Mucosa of descending colon (tissue), 3 donors: ENCODE results near the gene PGLYRP1. TPM values are rescaled to one million over a fixed set of nuclear protein-coding genes. Genes with fewer than 3 reads are reported as not detected.

Experiments
- ATAC-seq: fragments of 200-7000 bp; cut with Tn5 transposase; one replicate; pipeline ENCODE4 v1.9.1; 2020; ENCODE audit warnings: mild to moderate bottlenecking, moderate library complexity
- DNase-seq, 3 donors: peaks; one replicate each; pipeline ENCODE4 v3.0.0-alpha.2; 2020
- H3K36me3 ChIP-seq: fragments of 200-600 bp; one replicate; pipeline ENCODE4 v1.8.0; 2021; ENCODE audit warnings: low read depth, mild to moderate bottlenecking
- H3K4me1 ChIP-seq: fragments of 200-600 bp; one replicate; pipeline ENCODE4 v1.8.0; 2021; ENCODE audit warnings: low read depth, mild to moderate bottlenecking
- H3K4me3 ChIP-seq: fragments of 200-600 bp; one replicate; pipeline ENCODE4 v1.8.0; 2021; ENCODE audit warnings: mild to moderate bottlenecking
- H3K9me3 ChIP-seq: fragments of 200-600 bp; one replicate; pipeline ENCODE4 v1.8.0; 2021; ENCODE audit warnings: mild to moderate bottlenecking
- intact Hi-C, 2 donors: fragments of 100-400 bp; cut with DNase I in 1 of 2; cut with micrococcal nuclease in 1 of 2; formaldehyde crosslinking; loops; one replicate each; pipeline versions ENCODE4 v1.11.0 to v1.11.1; 2022; cut with DNase I, micrococcal nuclease
- total RNA-seq, 3 donors: library from RNA; stranded (reverse); fragmentation: NEBNext Ultra II Directional in 2 of 3; extraction: Animal tissue kit (Norgen Biotek cat#: 25700) in 2 of 3; gene quantifications; one replicate each; pipeline versions ENCODE4 v1.2.1 to v1.2.4, GENCODE V29; 2021 to 2023
- TF ChIP-seq, protein P1 (sequence below): fragments of 200-600 bp; IDR thresholded peaks from one replicate; pipeline ENCODE4 v1.8.0; 2022; ENCODE audit warnings: antibody characterized with exemption, mild to moderate bottlenecking
- donor health status: DM: no; HTN: no; CAD: no; lungs with moderate emphysema.
- donor health status: DM: no; HTN: no; CAD: no.
- donor health status: DM: no; HTN: yes; CAD: no.

Gene PGLYRP1
- total RNA-seq, 3 donors from 2014 or later, result not detected

DNA sequence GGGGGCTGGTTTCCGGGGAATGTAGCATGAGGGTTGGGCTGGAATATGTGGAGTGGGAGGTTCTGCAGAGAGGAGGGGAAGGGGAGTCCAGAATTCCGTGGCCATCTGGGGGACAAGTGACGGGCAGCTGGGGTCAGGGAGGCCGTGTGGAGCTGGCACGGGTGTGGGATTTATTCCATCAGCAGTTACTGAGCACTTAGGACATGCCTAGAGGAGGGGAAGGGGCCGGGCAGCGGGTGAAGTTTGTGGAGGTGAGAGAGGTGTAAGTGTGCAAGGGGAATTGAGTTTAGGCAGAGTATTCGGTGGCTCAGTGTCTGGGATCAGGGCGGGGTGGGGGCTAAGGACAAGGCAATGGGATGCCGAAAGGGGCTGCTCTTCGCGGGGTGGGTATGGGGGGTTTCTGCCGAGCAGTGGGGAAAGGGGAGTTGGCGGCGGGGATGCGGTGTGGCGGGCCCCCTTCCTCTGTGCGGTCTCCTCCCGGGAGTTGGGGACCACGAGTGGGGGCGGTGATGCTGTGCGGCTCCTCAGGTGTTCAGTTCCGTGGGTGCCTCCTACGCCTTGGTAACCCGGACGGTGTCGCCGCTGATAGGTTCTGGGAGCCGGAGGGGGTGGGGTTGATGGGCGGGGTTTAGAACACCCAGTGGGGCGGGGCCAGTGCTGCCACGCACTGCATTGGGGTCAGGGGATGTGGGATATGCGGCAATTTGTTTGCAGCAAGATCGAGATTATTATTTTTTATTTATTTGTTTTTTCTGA, 22.2 kb downstream of the PGLYRP1 start:
- peak; percentile 78 to 85 (median 79) for DNase-seq
- H3K4me3 ChIP-seq, result no peak overlapping the region

DNA sequence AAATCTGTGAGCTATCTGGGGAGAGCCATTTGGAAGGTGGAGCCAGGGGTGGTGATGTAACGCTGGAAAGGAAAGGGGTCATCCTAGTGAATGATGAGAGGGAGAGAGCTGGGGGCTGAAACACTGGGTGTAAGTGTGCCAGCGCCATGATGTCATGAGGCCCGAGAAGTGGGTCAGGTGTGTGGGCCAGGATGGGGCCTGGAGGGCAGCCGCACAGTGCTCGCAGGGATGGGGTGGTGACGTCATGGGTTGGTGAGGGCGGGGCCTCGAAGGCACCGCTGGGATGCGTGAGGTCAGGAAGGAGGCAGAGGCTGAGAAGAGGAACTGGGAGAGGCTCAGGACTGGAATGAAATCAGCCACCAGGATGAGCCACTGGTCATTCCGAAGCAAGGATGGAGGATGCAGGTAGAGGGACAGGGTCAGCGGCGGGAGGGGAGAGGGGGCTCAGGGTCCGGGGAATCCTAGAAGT, 23.2 kb downstream of the PGLYRP1 start:
- intact Hi-C loops, result no loop called here
- Histone ChIP-seq H3K36me3 (peaks cover 4% of the 10 kb centered on the region), H3K4me3 (no peak overlapping the region), H3K4me1 (peaks cover 14% of the 10 kb centered on the region), H3K9me3 (no peaks in the 10 kb centered on the region)
- TF ChIP-seq, protein P1, sequence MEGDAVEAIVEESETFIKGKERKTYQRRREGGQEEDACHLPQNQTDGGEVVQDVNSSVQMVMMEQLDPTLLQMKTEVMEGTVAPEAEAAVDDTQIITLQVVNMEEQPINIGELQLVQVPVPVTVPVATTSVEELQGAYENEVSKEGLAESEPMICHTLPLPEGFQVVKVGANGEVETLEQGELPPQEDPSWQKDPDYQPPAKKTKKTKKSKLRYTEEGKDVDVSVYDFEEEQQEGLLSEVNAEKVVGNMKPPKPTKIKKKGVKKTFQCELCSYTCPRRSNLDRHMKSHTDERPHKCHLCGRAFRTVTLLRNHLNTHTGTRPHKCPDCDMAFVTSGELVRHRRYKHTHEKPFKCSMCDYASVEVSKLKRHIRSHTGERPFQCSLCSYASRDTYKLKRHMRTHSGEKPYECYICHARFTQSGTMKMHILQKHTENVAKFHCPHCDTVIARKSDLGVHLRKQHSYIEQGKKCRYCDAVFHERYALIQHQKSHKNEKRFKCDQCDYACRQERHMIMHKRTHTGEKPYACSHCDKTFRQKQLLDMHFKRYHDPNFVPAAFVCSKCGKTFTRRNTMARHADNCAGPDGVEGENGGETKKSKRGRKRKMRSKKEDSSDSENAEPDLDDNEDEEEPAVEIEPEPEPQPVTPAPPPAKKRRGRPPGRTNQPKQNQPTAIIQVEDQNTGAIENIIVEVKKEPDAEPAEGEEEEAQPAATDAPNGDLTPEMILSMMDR, result no peak
- ATAC-seq (no peak), DNase-seq (peak in 1 of 3 donors; percentile 50)

More for the DNA sequence above, 22.2 kb downstream of the PGLYRP1 start:
- no peaks in the 10 kb centered on the region for H3K36me3 ChIP-seq
- peaks cover 14% of the 10 kb centered on the region for H3K4me1 ChIP-seq
- TF ChIP-seq, protein P1, result no peak
- ATAC-seq, result peak; percentile 94
- intact Hi-C loops, result no loop called here
- H3K9me3 ChIP-seq, result no peaks in the 10 kb centered on the region

DNA sequence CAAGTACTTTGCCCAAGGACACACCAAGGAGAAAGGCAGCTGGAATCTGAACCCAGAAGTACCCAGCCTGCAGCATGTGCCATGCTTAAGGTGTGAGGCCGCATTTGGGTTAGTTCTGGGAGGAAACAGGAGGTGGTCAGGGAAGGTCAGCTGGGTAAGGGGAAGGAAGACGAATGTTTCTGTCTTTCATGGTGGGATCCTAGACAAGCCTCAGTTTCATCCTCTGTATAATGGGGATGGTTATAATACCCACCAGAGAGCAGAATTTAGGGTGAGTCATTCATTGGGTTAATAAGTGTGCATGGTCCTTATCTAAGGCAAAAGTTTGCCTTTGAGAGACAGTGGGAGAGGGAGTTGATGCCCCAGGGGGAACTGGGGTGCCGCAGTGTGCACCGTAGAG, 24.0 kb downstream of the PGLYRP1 start:
- DNase-seq, result no peak
- no peak for ATAC-seq

DNA sequence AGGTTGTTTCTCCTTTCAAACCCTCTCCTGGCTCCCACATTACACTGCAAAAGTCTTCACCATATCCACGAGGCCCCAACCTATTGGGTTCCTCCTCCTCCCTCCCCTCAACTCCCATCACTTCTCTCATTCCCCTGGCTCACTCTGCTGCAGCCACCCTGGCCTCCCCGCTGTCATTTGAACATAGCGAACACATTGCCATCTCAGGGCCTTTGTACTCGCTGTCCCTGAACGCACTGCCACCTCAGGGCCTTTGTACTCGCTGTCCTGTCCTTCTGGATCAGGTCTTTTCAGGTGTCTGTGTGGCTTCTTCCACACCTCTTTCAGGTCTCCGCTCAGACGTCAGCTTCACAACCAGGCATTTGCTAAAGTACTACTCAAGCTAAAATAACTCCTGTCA, 25.9 kb downstream of the PGLYRP1 start:
- Histone ChIP-seq H3K9me3 (no peaks in the 10 kb centered on the region), H3K4me1 (peaks cover 17% of the 10 kb centered on the region), H3K36me3 (peaks cover 4% of the 10 kb centered on the region), H3K4me3 (no peak overlapping the region)
- TF ChIP-seq, protein P1, result no peak
- no peak for DNase-seq
- no peak for ATAC-seq
- intact Hi-C loops, result no loop called here

More for the DNA sequence above, 24.0 kb downstream of the PGLYRP1 start:
- TF ChIP-seq, protein P1, result no peak
- intact Hi-C loops, result no loop called here
- H3K4me1 ChIP-seq, result peaks cover 17% of the 10 kb centered on the region
- H3K36me3 ChIP-seq, result peaks cover 4% of the 10 kb centered on the region
- no peak overlapping the region for H3K4me3 ChIP-seq
- no peaks in the 10 kb centered on the region for H3K9me3 ChIP-seq

DNA sequence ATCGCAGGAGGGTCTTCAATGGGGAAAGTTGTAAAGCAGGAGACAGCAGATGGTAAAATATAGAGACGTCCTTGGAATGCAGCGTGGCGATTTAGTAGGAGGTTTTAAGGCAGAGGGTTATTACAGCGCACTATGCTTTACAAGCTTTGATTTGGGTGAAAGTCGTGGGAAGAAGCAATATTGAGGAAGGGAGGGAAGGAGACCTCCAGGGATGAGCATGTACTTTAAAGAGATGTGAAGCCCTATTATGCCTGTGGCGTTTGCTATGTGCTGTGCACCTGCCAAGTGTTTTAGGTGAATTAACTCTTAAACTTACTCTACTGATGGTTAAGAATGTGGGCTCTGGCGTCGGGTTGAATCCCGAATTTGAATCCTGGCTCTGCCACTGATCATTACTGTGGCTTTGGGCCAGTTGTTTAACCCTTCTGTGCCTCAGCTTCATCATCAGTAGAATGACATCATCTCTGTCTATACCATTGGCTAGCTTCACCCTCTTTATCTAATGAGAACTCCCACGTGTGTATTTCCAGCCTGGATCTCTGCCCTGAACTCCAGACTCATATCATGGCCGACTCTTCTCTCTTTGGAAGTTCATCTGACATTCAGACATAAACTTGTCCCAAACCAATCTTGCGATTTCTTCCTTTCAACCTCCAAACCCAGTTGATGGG, 27.0 kb downstream of the PGLYRP1 start:
- Histone ChIP-seq H3K4me1 (peaks cover 16% of the 10 kb centered on the region), H3K36me3 (peaks cover 4% of the 10 kb centered on the region), H3K9me3 (no peaks in the 10 kb centered on the region), H3K4me3 (peak overlapping the region; percentile 54)
- ATAC-seq (no peak), DNase-seq (no peak)
- TF ChIP-seq, protein P1, result no peak
- intact Hi-C loops, result no loop called here
